ENCODE measurements around the gene MCEMP1.

Gene MCEMP1

GRCh38 chr19:7648265-7649014 lies 28.4 kb upstream of the MCEMP1 start:
- H3K9me3 ChIP-seq (ENCODE audit: severe bottlenecking) = no peaks in the 10 kb centered on the region
- DNase-seq (ENCODE audit: low spot score) (no peak), ATAC-seq (ENCODE audit: low read depth) (no peak)
- H3K36me3 ChIP-seq (ENCODE audit: low read depth) = no peaks in the 10 kb centered on the region
- no peak overlapping the region for H3K27ac ChIP-seq (ENCODE audit: poor library complexity, severe bottlenecking)
- no peak overlapping the region for H3K4me3 ChIP-seq (ENCODE audit: severe bottlenecking)
- no peaks in the 10 kb centered on the region for H3K27me3 ChIP-seq (ENCODE audit: insufficient read depth, poor library complexity, severe bottlenecking)
- TF ChIP-seq, protein P1, sequence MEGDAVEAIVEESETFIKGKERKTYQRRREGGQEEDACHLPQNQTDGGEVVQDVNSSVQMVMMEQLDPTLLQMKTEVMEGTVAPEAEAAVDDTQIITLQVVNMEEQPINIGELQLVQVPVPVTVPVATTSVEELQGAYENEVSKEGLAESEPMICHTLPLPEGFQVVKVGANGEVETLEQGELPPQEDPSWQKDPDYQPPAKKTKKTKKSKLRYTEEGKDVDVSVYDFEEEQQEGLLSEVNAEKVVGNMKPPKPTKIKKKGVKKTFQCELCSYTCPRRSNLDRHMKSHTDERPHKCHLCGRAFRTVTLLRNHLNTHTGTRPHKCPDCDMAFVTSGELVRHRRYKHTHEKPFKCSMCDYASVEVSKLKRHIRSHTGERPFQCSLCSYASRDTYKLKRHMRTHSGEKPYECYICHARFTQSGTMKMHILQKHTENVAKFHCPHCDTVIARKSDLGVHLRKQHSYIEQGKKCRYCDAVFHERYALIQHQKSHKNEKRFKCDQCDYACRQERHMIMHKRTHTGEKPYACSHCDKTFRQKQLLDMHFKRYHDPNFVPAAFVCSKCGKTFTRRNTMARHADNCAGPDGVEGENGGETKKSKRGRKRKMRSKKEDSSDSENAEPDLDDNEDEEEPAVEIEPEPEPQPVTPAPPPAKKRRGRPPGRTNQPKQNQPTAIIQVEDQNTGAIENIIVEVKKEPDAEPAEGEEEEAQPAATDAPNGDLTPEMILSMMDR (IDR thresholded peaks at IDR 0.05; ENCODE audit: poor library complexity, severe bottlenecking) = no peak
- no peaks in the 10 kb centered on the region for H3K4me1 ChIP-seq (ENCODE audit: insufficient read depth, poor library complexity, severe bottlenecking)

GRCh38 chr19:7650148-7650547 lies 26.7 kb upstream of the MCEMP1 start:
- Histone ChIP-seq H3K4me1 (ENCODE audit: insufficient read depth, poor library complexity, severe bottlenecking) (no peaks in the 10 kb centered on the region), H3K27me3 (ENCODE audit: insufficient read depth, poor library complexity, severe bottlenecking) (no peaks in the 10 kb centered on the region), H3K9me3 (ENCODE audit: severe bottlenecking) (no peaks in the 10 kb centered on the region), H3K27ac (ENCODE audit: poor library complexity, severe bottlenecking) (no peak overlapping the region), H3K36me3 (ENCODE audit: low read depth) (no peaks in the 10 kb centered on the region), H3K4me3 (ENCODE audit: severe bottlenecking) (no peak overlapping the region)
- TF ChIP-seq, protein P1 (IDR thresholded peaks at IDR 0.05; ENCODE audit: poor library complexity, severe bottlenecking) = no peak
- ATAC-seq (ENCODE audit: low read depth) = no peak
- DNase-seq (ENCODE audit: low spot score) = no peak

DNA sequence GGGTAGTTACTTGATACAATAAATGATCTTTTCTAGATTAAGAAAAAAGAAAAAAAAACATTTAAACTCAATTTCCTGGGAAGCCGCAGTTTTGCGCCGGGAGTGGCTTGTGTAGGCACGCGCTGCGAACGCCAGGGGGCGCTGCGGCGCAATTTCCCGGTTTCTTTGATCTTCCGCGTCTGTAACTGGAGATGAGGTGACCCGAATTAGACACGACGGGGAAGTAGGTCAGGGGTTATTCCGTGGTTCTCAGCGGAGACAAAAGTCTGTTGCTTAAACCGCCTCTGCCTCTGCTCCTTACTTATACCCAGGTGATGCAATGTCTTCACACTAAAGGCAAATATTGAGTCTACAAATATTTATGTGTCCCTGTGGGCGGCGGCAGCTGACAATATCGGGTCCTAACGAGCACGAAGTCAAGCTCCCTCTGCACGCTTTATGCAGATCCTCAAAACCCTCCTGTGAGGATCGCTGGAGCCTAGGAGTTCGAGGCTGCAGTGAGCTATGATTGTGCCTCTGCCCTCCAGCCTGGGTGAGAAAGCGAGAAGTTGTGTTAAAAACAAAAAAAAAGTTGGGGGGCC lies 24.7 kb upstream of the MCEMP1 start:
- Histone ChIP-seq H3K27ac (ENCODE audit: poor library complexity, severe bottlenecking) (no peak overlapping the region), H3K27me3 (ENCODE audit: insufficient read depth, poor library complexity, severe bottlenecking) (no peaks in the 10 kb centered on the region), H3K36me3 (ENCODE audit: low read depth) (no peaks in the 10 kb centered on the region), H3K4me3 (ENCODE audit: severe bottlenecking) (no peak overlapping the region), H3K4me1 (ENCODE audit: insufficient read depth, poor library complexity, severe bottlenecking) (no peaks in the 10 kb centered on the region), H3K9me3 (ENCODE audit: severe bottlenecking) (no peaks in the 10 kb centered on the region)
- DNase-seq (ENCODE audit: low spot score) (no peak), ATAC-seq (ENCODE audit: low read depth) (peak; percentile 53; the same call in 2 of the 3 replicates)
- TF ChIP-seq, protein P1 (IDR thresholded peaks at IDR 0.05; ENCODE audit: poor library complexity, severe bottlenecking) = peak; percentile 89

DNA sequence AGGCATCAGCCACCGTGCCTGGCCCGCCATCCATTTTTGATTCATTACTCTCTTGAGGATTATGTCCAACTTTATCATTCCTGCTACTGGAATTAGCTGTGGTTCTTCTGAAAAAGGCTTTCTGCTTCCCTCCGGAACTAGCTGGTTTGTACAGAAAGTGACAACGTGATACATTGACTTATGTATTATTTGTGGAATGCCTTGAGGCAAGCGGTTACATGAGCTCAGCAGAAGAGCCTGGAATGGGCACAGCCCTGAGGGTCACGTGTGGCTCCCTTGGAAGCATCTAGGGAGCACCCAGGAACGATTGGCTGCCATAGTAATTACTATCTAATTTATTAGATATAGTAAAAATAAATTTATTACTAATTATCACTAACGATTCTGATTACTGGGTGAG lies 22.5 kb upstream of the MCEMP1 start:
- Histone ChIP-seq H3K36me3 (ENCODE audit: low read depth) (no peaks in the 10 kb centered on the region), H3K4me3 (ENCODE audit: severe bottlenecking) (no peak overlapping the region), H3K9me3 (ENCODE audit: severe bottlenecking) (no peaks in the 10 kb centered on the region), H3K4me1 (ENCODE audit: insufficient read depth, poor library complexity, severe bottlenecking) (no peaks in the 10 kb centered on the region), H3K27me3 (ENCODE audit: insufficient read depth, poor library complexity, severe bottlenecking) (no peaks in the 10 kb centered on the region), H3K27ac (ENCODE audit: poor library complexity, severe bottlenecking) (no peak overlapping the region)
- DNase-seq (ENCODE audit: low spot score) = no peak
- TF ChIP-seq, protein P1 (IDR thresholded peaks at IDR 0.05; ENCODE audit: poor library complexity, severe bottlenecking) = no peak
- ATAC-seq (ENCODE audit: low read depth) = no peak

DNA sequence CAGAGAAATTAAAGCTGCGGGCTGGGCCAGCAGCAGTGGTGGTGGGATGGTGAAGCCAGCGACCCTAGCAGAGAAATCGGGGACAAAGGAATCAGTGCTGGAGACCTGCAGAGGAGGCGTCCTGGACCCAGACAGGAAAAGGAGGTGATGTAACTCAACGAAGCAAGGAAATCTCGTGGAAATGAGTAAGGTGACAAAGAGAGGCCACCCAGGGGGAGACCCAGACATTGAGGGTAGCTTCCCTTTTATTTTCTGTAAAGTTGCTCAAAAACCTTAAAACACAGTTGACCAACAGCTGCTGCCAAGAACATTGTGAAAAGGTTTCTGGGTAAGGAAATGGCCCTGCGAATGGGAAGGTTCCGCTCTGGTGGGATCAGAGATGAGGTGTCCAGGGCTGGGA lies 21.3 kb upstream of the MCEMP1 start:
- TF ChIP-seq, protein P1 (IDR thresholded peaks at IDR 0.05; ENCODE audit: poor library complexity, severe bottlenecking) = no peak
- no peaks in the 10 kb centered on the region for H3K4me1 ChIP-seq (ENCODE audit: insufficient read depth, poor library complexity, severe bottlenecking)
- DNase-seq (ENCODE audit: low spot score) (no peak), ATAC-seq (ENCODE audit: low read depth) (no peak)
- H3K36me3 ChIP-seq (ENCODE audit: low read depth) = no peaks in the 10 kb centered on the region
- H3K9me3 ChIP-seq (ENCODE audit: severe bottlenecking) = no peaks in the 10 kb centered on the region
- H3K4me3 ChIP-seq (ENCODE audit: severe bottlenecking) = no peak overlapping the region
- H3K27ac ChIP-seq (ENCODE audit: poor library complexity, severe bottlenecking) = no peak overlapping the region
- H3K27me3 ChIP-seq (ENCODE audit: insufficient read depth, poor library complexity, severe bottlenecking) = no peaks in the 10 kb centered on the region

Data from RWPE2 (cell line).